GM21737 (cell line): ENCODE data around the gene GALNT15.

Experiments used
- ATAC-seq: cut with Tn5 transposase; IDR thresholded peaks from one replicate; pipeline ENCODE4 v1.9.1; 2021; ENCODE audit warnings: mild to moderate bottlenecking, moderate library complexity; ENCODE audit not compliant: unreplicated experiment

Gene GALNT15

GRCh38 chr3:16279010-16279801, 104.7 kb downstream of the GALNT15 start:
- no peak for ATAC-seq

DNA sequence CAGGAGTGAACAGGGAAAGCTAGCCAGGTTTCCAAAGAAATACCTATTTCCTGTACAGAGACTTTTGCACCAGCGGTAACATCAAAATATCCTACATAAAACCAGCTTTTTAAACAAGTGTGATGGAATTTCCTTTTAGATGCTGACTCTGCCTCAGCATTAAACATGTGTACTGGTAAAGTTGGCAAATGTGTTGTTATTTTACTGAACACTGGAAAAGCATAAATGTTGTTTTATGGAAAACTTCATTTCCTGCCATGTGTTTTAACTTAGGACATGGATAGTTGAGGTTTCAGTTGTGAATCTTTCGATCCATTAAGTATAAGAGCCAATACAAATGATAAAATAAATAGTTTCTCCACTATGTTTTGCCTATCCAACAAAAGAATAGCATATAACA, 106.2 kb downstream of the GALNT15 start:
- ATAC-seq: no peak
